Measurements from ENCODE around the gene BMP10.

The BMP10 gene

DNA sequence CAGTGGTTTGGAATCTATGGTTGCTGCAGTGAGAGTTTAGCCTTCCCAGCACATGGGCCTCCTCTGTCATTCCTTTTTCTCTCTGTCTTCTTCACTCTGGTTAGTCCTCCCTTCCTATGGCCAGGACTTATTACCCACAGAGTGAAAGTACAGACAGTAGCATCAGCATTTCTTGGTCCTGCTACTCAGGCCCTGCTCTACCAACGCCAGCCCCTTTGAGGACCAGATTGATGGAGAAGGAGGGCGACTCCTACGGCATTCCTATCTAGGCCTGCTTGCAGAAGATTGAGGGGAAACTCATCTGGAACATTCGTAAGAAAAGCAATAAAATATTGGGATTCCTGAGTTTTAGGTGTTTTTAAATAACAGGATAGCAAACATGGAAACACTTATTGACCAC, 43.5 kb downstream of the BMP10 start:
- Histone ChIP-seq H3K36me3 (ENCODE audit: control insufficient read depth in 4 of 4, insufficient read depth in 4 of 4, low read length in 3 of 4) (peaks cover 17 to 52% (median 44%) of the 10 kb centered on the region in 4 experiments), H3K9me3 (ENCODE audit: control extremely low read depth in 1 of 5, control insufficient read depth in 4 of 5, insufficient read depth in 2 of 5, low read depth in 1 of 5, low read length in 4 of 5) (no peaks in the 10 kb centered on the region), H3K4me1 (ENCODE audit: control extremely low read depth in 1 of 4, control insufficient read depth in 4 of 4, insufficient read depth in 4 of 4, low read length in 3 of 4) (peaks cover 31 to 58% (median 51%) of the 10 kb centered on the region in 4 experiments), H3K27me3 (replicated peaks in 2 of 5; ENCODE audit: control insufficient read depth in 4 of 5, insufficient read depth in 5 of 5, low read length in 4 of 5) (no peaks in the 10 kb centered on the region), H3K4me3 (ENCODE audit: control insufficient read depth in 1 of 7, extremely low read depth in 1 of 7, insufficient read depth in 4 of 7, low read depth in 2 of 7, low read length in 6 of 7) (no peak overlapping the region), H3K27ac (ENCODE audit: insufficient read depth in 1 of 2, low read depth in 1 of 2, low read length in 2 of 2, poor library complexity in 1 of 2, severe bottlenecking in 2 of 2) (no peak overlapping the region)
- ChIA-PET POLR2A (no interaction called here), CTCF (interaction anchor here (3.5 kb wide), 1 partner anchor 12 kb away, joined by 12 read pairs; no protein-coding TSS in a partner anchor)
- 97% methylated on average over 4 of the region's 4 CpGs for WGBS (ENCODE audit: insufficient coverage)
- no peak for DNase-seq

DNA sequence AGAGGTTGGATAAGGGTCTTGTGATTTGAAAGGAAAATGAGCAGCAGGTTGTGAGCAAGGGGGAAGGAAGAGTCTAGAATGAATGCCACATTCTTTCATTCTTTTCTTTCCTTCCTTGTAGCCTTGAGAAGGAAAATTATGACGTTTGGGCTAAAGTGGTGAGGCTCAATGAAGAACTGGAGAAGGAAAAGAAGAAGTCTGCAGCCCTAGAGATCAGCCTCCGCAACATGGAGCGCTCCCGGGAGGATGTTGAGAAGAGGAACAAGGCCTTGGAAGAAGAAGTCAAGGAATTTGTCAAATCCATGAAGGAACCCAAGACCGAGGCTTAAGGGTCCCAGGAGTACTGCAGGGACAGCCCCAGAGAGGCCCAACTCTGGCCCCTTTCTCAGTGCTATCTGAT, 45.3 kb downstream of the BMP10 start:
- Histone ChIP-seq H3K4me3 (ENCODE audit: control insufficient read depth in 1 of 7, extremely low read depth in 1 of 7, insufficient read depth in 4 of 7, low read depth in 2 of 7, low read length in 6 of 7) (no peak overlapping the region), H3K27ac (ENCODE audit: insufficient read depth in 1 of 2, low read depth in 1 of 2, low read length in 2 of 2, poor library complexity in 1 of 2, severe bottlenecking in 2 of 2) (no peak overlapping the region), H3K4me1 (ENCODE audit: control extremely low read depth in 1 of 4, control insufficient read depth in 4 of 4, insufficient read depth in 4 of 4, low read length in 3 of 4) (peaks cover 19 to 40% (median 33%) of the 10 kb centered on the region in 4 experiments), H3K36me3 (ENCODE audit: control insufficient read depth in 4 of 4, insufficient read depth in 4 of 4, low read length in 3 of 4) (peaks cover 22 to 70% (median 57%) of the 10 kb centered on the region in 4 experiments), H3K27me3 (replicated peaks in 2 of 5; ENCODE audit: control insufficient read depth in 4 of 5, insufficient read depth in 5 of 5, low read length in 4 of 5) (no peaks in the 10 kb centered on the region), H3K9me3 (ENCODE audit: control extremely low read depth in 1 of 5, control insufficient read depth in 4 of 5, insufficient read depth in 2 of 5, low read depth in 1 of 5, low read length in 4 of 5) (no peaks in the 10 kb centered on the region)
- WGBS (ENCODE audit: insufficient coverage), result 87% methylated on average over 5 of the region's 5 CpGs
- no peak for DNase-seq
- POLR2A ChIA-PET, result interaction anchor here (0.6 kb wide), 1 partner anchor 46 kb away, joined by 4 read pairs; no protein-coding TSS in a partner anchor
- CTCF ChIA-PET, result interaction anchor here (0.6 kb wide), 1 partner anchor 16 kb away, joined by 3 read pairs; no protein-coding TSS in a partner anchor

DNA sequence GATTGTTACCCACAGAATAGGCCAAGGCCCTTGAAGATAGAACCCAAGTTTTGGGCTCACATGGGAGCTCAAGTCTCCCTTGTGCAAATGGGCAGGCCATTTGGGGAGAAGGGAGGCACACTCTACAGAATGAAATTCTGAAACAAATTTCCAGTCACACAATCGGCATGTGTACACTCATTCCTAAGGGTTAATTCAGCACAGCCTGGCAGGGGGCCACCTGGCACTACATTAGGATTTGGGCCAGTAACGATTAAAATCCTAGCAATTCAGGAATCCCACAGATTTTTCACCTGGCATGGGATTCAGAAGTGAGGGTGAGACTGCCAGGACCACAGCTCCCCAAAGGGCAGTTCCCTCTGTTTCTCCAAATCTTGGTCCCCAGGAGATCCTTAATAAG, 46.4 kb downstream of the BMP10 start:
- CTCF ChIA-PET, result interaction anchor here (1.3 to 2.5 kb wide), 3 partner anchors 10 to 13 kb away, joined by 4 to 9 read pairs (median 5); no protein-coding TSS in a partner anchor
- no peak overlapping the region for H3K4me3 ChIP-seq (ENCODE audit: control insufficient read depth in 1 of 7, extremely low read depth in 1 of 7, insufficient read depth in 4 of 7, low read depth in 2 of 7, low read length in 6 of 7)
- H3K4me1 ChIP-seq (ENCODE audit: control extremely low read depth in 1 of 4, control insufficient read depth in 4 of 4, insufficient read depth in 4 of 4, low read length in 3 of 4), result peaks cover 13 to 29% (median 24%) of the 10 kb centered on the region in 4 experiments
- H3K27ac ChIP-seq (ENCODE audit: insufficient read depth in 1 of 2, low read depth in 1 of 2, low read length in 2 of 2, poor library complexity in 1 of 2, severe bottlenecking in 2 of 2), result no peak overlapping the region
- peaks cover 30 to 80% (median 63%) of the 10 kb centered on the region in 4 experiments for H3K36me3 ChIP-seq (ENCODE audit: control insufficient read depth in 4 of 4, insufficient read depth in 4 of 4, low read length in 3 of 4)
- no peaks in the 10 kb centered on the region for H3K9me3 ChIP-seq (ENCODE audit: control extremely low read depth in 1 of 5, control insufficient read depth in 4 of 5, insufficient read depth in 2 of 5, low read depth in 1 of 5, low read length in 4 of 5)
- H3K27me3 ChIP-seq (replicated peaks in 2 of 5; ENCODE audit: control insufficient read depth in 4 of 5, insufficient read depth in 5 of 5, low read length in 4 of 5), result no peaks in the 10 kb centered on the region
- DNase-seq, result no peak
- WGBS (ENCODE audit: insufficient coverage), result 100% methylated on average over 1 of the region's 2 CpGs
- POLR2A ChIA-PET, result no interaction called here

DNA sequence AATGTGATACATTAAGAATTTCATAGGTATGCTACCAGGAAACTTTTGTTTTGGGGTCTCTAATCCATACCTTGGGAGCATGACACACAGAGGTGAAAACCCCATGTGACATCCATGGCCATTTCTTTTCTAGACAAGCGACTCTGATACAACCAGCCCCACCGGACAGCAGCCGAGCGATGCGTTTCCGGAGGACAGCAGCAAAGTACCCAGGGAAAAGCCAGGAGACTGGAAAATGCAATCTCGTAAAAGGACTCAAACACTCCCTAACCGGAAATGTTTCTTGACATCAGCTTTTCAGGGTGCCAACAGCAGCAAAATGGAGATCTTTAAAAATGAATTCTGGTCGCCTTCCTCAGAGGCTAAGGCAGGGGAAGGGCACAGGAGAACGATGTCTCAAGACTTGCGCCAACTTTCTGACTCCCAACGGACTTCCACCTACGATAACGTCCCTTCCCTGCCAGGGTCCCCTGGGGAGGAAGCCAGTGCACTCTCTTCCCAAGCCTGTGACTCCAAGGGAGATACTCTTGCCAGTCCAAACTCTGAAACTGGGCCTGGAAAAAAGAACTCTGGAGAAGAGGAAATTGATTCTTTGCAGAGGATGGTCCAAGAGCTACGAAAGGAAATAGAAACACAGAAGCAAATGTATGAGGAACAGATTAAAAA, 48.9 kb downstream of the BMP10 start:
- H3K4me1 ChIP-seq (ENCODE audit: control extremely low read depth in 1 of 4, control insufficient read depth in 4 of 4, insufficient read depth in 4 of 4, low read length in 3 of 4), result peaks cover 0 to 5% (median 0%) of the 10 kb centered on the region in 4 experiments
- no peak overlapping the region for H3K4me3 ChIP-seq (ENCODE audit: control insufficient read depth in 1 of 7, extremely low read depth in 1 of 7, insufficient read depth in 4 of 7, low read depth in 2 of 7, low read length in 6 of 7)
- peaks cover 47 to 94% (median 77%) of the 10 kb centered on the region in 4 experiments for H3K36me3 ChIP-seq (ENCODE audit: control insufficient read depth in 4 of 4, insufficient read depth in 4 of 4, low read length in 3 of 4)
- H3K27me3 ChIP-seq (replicated peaks in 2 of 5; ENCODE audit: control insufficient read depth in 4 of 5, insufficient read depth in 5 of 5, low read length in 4 of 5), result no peaks in the 10 kb centered on the region
- POLR2A ChIA-PET, result no interaction called here
- DNase-seq, result no peak
- WGBS (ENCODE audit: insufficient coverage), result 97% methylated on average over 15 of the region's 15 CpGs
- H3K27ac ChIP-seq (ENCODE audit: insufficient read depth in 1 of 2, low read depth in 1 of 2, low read length in 2 of 2, poor library complexity in 1 of 2, severe bottlenecking in 2 of 2), result no peak overlapping the region
- CTCF ChIA-PET, result interaction anchor here (0.8 to 2.5 kb wide), 5 partner anchors 11 to 86 kb away, joined by 3 to 9 read pairs (median 4); no protein-coding TSS in a partner anchor
- no peaks in the 10 kb centered on the region for H3K9me3 ChIP-seq (ENCODE audit: control extremely low read depth in 1 of 5, control insufficient read depth in 4 of 5, insufficient read depth in 2 of 5, low read depth in 1 of 5, low read length in 4 of 5)

DNA sequence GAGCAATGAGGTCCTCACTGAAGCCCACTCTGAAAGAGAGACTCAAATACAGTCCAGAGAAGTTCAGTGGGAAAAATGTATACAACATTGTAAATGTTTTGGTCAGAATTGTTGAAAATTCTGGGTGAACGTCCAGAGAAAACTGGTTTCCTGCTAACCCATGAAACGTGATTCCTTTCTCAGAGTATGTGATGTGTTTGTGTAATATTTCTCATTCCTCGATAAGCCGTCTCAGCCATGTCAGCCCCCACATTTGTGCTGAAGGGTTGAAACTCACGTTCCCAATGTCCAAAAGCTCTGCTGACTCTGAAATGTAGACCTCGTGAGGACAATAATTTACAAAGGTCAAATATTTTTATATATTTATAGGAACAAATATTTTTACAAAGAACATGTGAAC, 51.6 kb downstream of the BMP10 start:
- DNase-seq, result no peak
- Histone ChIP-seq H3K9me3 (ENCODE audit: control extremely low read depth in 1 of 5, control insufficient read depth in 4 of 5, insufficient read depth in 2 of 5, low read depth in 1 of 5, low read length in 4 of 5) (no peaks in the 10 kb centered on the region), H3K36me3 (ENCODE audit: control insufficient read depth in 4 of 4, insufficient read depth in 4 of 4, low read length in 3 of 4) (peaks cover 47 to 97% (median 72%) of the 10 kb centered on the region in 4 experiments), H3K27ac (ENCODE audit: insufficient read depth in 1 of 2, low read depth in 1 of 2, low read length in 2 of 2, poor library complexity in 1 of 2, severe bottlenecking in 2 of 2) (no peak overlapping the region), H3K27me3 (replicated peaks in 2 of 5; ENCODE audit: control insufficient read depth in 4 of 5, insufficient read depth in 5 of 5, low read length in 4 of 5) (no peaks in the 10 kb centered on the region), H3K4me1 (ENCODE audit: control extremely low read depth in 1 of 4, control insufficient read depth in 4 of 4, insufficient read depth in 4 of 4, low read length in 3 of 4) (peaks cover 0 to 8% (median 0%) of the 10 kb centered on the region in 4 experiments), H3K4me3 (ENCODE audit: control insufficient read depth in 1 of 7, extremely low read depth in 1 of 7, insufficient read depth in 4 of 7, low read depth in 2 of 7, low read length in 6 of 7) (no peak overlapping the region)
- 97% methylated on average over 4 of the region's 6 CpGs for WGBS (ENCODE audit: insufficient coverage)
- CTCF ChIA-PET, result interaction anchor here (0.9 to 1.7 kb wide), 5 partner anchors 9 to 77 kb away, joined by 3 to 6 read pairs (median 3); no protein-coding TSS in a partner anchor
- POLR2A ChIA-PET, result no interaction called here

DNA sequence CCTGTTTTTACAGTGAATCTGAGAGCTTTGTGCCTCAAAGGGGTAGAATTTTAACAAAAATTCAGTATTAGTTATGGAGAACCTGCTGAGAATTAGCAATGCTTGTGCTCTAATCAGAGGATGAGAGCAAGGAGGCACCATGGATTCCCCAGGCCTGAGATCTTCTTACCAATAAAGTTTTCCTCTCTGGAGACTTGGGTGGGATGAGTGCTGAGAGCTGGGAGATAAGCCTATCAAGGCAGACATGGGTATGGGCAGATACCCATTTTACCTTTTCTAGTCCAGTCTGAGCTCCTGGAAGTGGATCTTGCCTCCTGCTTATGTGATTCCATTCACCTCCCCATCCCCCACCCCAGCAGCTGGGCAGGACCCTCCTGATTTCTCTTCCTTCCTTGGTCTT, 53.9 kb downstream of the BMP10 start:
- H3K36me3 ChIP-seq (ENCODE audit: control insufficient read depth in 4 of 4, insufficient read depth in 4 of 4, low read length in 3 of 4), result peaks cover 45 to 98% (median 67%) of the 10 kb centered on the region in 4 experiments
- no peak overlapping the region for H3K4me3 ChIP-seq (ENCODE audit: control insufficient read depth in 1 of 7, extremely low read depth in 1 of 7, insufficient read depth in 4 of 7, low read depth in 2 of 7, low read length in 6 of 7)
- DNase-seq, result no peak
- no peaks in the 10 kb centered on the region for H3K9me3 ChIP-seq (ENCODE audit: control extremely low read depth in 1 of 5, control insufficient read depth in 4 of 5, insufficient read depth in 2 of 5, low read depth in 1 of 5, low read length in 4 of 5)
- H3K27ac ChIP-seq (ENCODE audit: insufficient read depth in 1 of 2, low read depth in 1 of 2, low read length in 2 of 2, poor library complexity in 1 of 2, severe bottlenecking in 2 of 2), result no peak overlapping the region
- CTCF ChIA-PET, result interaction anchor here (0.9 to 4.4 kb wide), 5 partner anchors 11 to 171 kb away, joined by 3 to 19 read pairs (median 9); no protein-coding TSS in a partner anchor
- H3K4me1 ChIP-seq (ENCODE audit: control extremely low read depth in 1 of 4, control insufficient read depth in 4 of 4, insufficient read depth in 4 of 4, low read length in 3 of 4), result peaks cover 0 to 11% (median under 1%) of the 10 kb centered on the region in 4 experiments
- POLR2A ChIA-PET, result no interaction called here
- H3K27me3 ChIP-seq (replicated peaks in 2 of 5; ENCODE audit: control insufficient read depth in 4 of 5, insufficient read depth in 5 of 5, low read length in 4 of 5), result no peaks in the 10 kb centered on the region

All from common myeloid progenitor, CD34-positive (primary cell).